ENCODE data around the gene ADAMTSL1.

ADAMTSL1 gene

DNA sequence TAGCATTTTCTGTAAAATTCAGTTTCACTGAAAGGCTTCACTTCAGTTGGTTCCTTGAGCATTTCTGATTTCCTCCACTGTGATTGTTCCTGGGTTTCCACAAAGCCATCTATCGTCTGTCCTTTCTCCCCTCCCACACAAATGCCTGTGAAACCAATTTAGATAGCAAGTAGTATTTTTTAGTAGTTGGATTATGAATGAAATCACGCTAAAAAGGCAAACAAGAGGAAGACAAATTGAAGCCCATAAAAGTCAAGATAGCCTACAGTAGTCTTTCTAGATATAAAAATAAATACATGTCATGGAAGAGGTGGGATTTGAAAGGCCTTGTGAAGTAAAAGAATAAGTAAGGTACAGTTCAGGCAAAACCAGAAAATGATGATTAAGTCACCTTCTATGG is 162.8 kb downstream of the ADAMTSL1 start:
- H3K9me3 ChIP-seq (ENCODE audit: control insufficient read depth, insufficient read depth, low read length) = no peaks in the 10 kb centered on the region
- no peaks in the 10 kb centered on the region for H3K36me3 ChIP-seq (ENCODE audit: insufficient read depth, low read length)
- no peak overlapping the region for H3K9ac ChIP-seq (ENCODE audit: low read depth, low read length)
- H3K4me1 ChIP-seq (ENCODE audit: insufficient read depth, low read length) = no peaks in the 10 kb centered on the region

DNA sequence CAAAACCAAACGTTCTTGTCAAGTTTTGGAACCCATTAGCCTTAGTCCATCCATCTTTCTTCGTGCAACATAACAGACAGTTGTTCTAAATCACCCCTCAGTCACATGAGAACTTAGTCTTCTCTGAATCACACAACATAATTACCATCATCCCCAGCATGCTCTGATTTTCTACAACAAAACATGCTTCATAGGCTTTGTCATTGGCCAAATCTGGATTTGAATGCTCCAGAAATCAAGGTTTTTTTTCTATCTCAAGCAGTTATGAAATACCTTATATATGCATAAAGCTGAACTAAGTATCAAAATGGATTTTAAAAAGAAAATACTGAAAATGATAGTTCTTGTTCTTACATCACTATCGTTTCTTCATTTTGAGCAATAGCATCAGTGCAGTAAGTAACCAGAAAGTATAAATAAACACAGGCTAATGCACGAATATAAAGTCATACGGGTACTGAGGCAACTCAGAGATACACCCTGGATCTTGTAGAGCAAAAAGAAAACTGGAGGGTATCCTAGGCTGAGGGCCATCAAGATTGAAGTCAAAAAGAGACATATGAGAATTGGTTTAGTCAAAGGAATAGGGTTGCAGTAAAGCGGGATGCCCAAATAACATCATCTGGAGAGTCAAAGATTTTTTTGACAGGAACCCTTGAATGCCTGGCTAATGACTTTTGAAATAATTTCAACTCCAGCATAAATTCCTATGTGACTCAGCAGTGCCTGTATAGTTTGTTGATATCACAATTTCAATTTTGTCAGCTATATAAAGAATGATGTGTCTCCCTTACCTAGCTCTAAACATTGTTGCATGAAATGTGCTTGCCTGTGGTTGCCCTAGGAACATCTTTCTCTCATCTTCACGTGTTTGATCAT is 164.7 kb downstream of the ADAMTSL1 start:
- Histone ChIP-seq H3K9me3 (ENCODE audit: control insufficient read depth, insufficient read depth, low read length) (no peaks in the 10 kb centered on the region), H3K9ac (ENCODE audit: low read depth, low read length) (no peak overlapping the region), H3K4me1 (ENCODE audit: insufficient read depth, low read length) (no peaks in the 10 kb centered on the region), H3K36me3 (ENCODE audit: insufficient read depth, low read length) (no peaks in the 10 kb centered on the region)

DNA sequence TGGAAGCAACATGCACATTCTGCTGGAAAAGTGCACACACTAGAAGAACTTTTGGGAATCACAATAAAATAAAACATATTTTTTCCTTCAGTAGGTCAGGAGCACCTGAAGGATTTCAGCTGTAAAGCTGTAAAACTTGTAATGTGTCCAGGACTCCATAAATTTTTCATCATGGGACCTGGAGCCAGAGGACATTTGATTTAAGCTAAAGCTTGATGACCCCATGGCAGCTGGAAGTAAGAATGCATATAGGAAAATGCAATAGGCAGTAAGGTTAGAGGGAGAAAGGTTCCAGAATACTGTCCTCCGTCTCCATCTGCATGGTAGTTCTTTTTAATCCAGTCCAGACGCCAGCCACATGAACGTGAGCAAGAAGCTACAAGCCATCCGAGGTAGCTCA is 166.0 kb downstream of the ADAMTSL1 start:
- no peaks in the 10 kb centered on the region for H3K4me1 ChIP-seq (ENCODE audit: insufficient read depth, low read length)
- no peak overlapping the region for H3K9ac ChIP-seq (ENCODE audit: low read depth, low read length)
- no peaks in the 10 kb centered on the region for H3K36me3 ChIP-seq (ENCODE audit: insufficient read depth, low read length)
- no peaks in the 10 kb centered on the region for H3K9me3 ChIP-seq (ENCODE audit: control insufficient read depth, insufficient read depth, low read length)

DNA sequence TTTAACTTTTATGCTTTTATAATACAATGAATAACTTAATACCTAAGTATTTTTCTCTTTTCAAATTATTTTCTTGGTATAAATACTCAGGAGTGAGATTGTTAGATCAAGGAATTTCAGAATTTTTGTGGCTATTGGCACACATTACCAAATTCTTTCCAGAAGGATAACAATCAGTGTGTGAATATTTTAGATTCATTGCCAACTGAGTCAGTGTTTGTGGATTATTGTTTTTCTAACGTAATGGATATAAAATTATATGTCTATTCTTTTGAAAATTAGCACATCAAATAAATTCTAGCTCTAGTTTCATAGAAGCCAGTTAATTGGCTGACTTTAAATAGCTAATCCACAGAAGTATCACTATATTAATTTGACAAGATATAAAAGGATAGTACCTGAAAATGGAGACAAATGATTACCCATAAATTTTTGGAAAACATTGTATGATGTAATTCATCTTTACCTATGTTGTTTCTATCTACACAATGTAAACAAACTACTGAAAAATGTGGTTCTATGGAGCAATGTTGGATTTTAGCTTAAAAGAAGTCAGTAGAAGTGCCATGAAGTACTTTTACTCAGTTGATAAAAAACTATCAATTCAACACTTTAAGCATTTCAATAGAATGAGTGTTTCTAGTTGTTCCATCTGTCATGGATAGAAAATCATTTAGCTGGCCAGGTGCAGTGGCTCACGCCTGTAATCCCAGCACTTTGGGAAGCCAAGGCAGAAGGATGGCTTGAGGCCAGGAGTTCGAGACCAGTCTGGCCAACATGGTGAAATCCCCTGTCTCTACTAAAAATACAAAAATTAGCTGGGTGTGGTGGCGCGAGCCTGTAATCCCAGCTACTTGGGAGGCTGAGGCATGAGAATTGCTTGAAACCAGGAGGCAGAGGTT is 185.1 kb downstream of the ADAMTSL1 start:
- no peak overlapping the region for H3K9ac ChIP-seq (ENCODE audit: low read depth, low read length)
- no peaks in the 10 kb centered on the region for H3K36me3 ChIP-seq (ENCODE audit: insufficient read depth, low read length)
- no peaks in the 10 kb centered on the region for H3K9me3 ChIP-seq (ENCODE audit: control insufficient read depth, insufficient read depth, low read length)
- H3K4me1 ChIP-seq (ENCODE audit: insufficient read depth, low read length) = no peaks in the 10 kb centered on the region

DNA sequence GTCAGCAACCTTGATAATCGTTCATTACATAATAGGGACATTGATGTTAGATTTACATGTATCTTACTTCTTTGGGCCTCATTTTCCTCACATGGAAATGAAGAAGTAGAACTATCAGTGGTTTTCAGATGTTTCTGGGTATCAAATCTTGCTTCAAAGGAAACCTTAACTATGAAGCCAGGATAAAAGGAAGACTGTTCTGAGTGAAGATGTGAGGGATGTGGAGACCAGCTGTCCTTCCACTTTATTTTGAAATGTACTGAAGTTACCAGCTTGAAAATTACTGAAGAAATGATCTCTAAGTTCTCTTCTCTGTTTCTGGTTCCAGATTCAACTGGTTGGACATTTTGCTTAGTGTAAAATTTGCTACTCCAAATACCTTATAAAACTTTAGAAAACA is 186.0 kb downstream of the ADAMTSL1 start:
- Histone ChIP-seq H3K9me3 (ENCODE audit: control insufficient read depth, insufficient read depth, low read length) (no peaks in the 10 kb centered on the region), H3K36me3 (ENCODE audit: insufficient read depth, low read length) (no peaks in the 10 kb centered on the region), H3K9ac (ENCODE audit: low read depth, low read length) (no peak overlapping the region), H3K4me1 (ENCODE audit: insufficient read depth, low read length) (no peaks in the 10 kb centered on the region)

DNA sequence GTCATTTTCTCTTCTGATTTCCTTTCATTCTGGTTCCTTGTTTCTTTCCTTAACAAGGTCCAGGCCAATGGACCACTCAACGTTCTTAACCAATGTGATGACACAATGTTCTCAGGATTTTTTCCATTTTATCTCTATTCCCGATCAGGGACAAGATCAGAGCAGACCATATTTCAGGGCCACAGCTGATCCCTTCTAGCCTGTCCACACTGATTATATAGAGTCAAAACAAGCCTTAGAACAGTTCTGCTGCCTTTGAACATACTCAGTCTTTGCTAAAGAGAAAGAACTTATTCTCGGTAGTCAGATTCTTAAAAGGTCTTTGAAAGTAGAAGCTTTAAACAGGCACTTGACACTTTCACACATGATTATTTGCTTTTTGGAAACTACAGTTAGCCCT is 188.4 kb downstream of the ADAMTSL1 start:
- H3K36me3 ChIP-seq (ENCODE audit: insufficient read depth, low read length) = no peaks in the 10 kb centered on the region
- no peaks in the 10 kb centered on the region for H3K9me3 ChIP-seq (ENCODE audit: control insufficient read depth, insufficient read depth, low read length)
- H3K4me1 ChIP-seq (ENCODE audit: insufficient read depth, low read length) = no peaks in the 10 kb centered on the region
- H3K9ac ChIP-seq (ENCODE audit: low read depth, low read length) = no peak overlapping the region

DNA sequence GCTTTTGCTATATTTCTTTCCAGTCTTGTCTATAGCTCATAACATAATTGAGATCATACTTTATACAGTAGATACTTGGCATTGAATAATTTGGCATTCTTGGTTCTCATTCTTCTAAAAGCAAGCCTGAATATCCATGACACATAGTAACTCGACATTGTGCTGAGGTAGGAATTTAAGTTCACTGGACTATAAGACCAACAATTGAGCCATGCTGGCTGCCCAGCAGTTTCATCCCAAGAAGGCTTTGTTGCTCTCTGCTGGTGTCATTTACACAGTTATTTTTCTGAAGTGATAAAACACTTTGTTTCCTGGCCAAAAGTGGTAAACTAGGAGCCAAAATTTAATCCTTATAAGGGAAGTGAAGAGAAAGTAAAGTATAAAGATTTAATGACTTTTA is 192.0 kb downstream of the ADAMTSL1 start:
- Histone ChIP-seq H3K36me3 (ENCODE audit: insufficient read depth, low read length) (no peaks in the 10 kb centered on the region), H3K4me1 (ENCODE audit: insufficient read depth, low read length) (peaks cover 12% of the 10 kb centered on the region), H3K9me3 (ENCODE audit: control insufficient read depth, insufficient read depth, low read length) (no peaks in the 10 kb centered on the region)

DNA sequence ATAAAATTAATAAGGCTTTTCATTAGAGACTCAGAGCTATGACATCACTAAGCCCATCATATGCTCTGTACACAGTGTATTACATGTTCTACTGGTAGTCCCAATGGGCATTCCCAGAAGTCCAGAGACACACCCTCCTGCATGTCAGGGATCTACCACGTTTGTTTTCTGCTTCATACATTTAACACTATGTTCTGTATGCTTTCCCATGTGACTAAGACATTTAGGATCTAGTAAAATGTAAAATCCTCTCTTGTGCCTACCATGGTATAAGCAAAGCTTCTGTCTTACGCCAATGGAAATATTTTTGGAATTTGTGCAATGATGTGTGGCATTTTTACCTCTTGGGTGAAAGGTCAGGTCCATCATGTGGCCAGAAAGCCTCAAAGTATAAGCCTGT is 192.4 kb downstream of the ADAMTSL1 start:
- Histone ChIP-seq H3K9ac (ENCODE audit: low read depth, low read length) (no peak overlapping the region), H3K9me3 (ENCODE audit: control insufficient read depth, insufficient read depth, low read length) (no peaks in the 10 kb centered on the region), H3K36me3 (ENCODE audit: insufficient read depth, low read length) (no peaks in the 10 kb centered on the region), H3K4me1 (ENCODE audit: insufficient read depth, low read length) (peaks cover 12% of the 10 kb centered on the region)

More for the DNA sequence above, 192.0 kb downstream of the ADAMTSL1 start:
- no peak overlapping the region for H3K9ac ChIP-seq (ENCODE audit: low read depth, low read length)

DNA sequence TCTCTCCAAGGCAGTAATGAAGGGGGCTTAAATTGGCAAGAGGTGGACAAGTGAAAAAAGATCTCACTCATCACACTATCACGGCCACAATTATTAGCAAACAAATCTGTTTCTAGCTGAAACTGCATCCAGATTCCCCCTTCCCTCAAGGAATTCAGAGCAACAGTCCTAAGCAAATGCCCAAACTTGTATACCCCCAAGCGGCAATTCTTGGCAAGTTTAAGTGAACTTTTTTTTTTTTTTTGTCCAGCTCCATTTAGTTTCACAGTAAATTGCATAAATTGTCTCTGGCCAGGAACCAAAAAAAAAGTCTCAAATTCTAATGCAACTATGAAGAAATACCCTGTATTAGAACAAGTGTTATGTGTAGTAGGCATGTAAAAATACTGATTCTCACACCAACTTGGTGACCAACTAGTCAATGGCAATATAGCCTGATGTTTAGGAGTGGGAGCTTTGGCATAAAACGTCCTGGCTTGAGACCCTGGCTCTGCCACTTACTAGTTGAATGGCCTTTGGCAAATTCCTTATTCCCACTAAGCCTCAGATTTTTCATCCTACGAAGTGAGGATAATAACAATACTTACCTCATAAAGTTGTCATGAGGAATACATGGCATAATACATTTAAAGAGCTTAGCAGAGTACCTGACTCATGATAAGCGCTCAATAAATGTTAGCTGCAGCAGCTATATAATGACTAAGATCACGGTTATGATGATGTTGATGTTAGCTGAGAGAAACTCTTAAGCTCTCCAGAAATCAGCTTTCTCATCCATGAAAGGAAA is 193.2 kb downstream of the ADAMTSL1 start:
- Histone ChIP-seq H3K36me3 (ENCODE audit: insufficient read depth, low read length) (no peaks in the 10 kb centered on the region), H3K9me3 (ENCODE audit: control insufficient read depth, insufficient read depth, low read length) (no peaks in the 10 kb centered on the region), H3K4me1 (ENCODE audit: insufficient read depth, low read length) (peaks cover 12% of the 10 kb centered on the region), H3K9ac (ENCODE audit: low read depth, low read length) (no peak overlapping the region)

DNA sequence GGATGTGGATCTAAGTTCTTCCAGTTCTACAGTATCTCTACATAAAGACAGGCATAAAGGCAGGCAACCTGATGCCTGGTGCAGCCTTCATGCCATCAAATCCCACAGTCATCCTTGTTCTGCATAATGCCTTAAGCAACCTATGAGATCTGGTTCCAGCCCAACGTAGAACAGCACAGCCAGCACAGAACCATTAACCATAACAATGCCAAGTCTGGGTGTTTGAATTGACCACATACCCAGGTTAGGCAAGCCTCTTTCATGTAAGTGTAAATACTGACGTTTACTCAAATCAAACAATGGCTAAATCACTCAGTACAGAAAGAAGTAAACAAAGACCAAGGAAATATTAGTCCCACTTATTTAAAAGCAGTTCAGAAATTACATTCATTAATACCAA is 195.0 kb downstream of the ADAMTSL1 start:
- Histone ChIP-seq H3K36me3 (ENCODE audit: insufficient read depth, low read length) (no peaks in the 10 kb centered on the region), H3K4me1 (ENCODE audit: insufficient read depth, low read length) (peaks cover 12% of the 10 kb centered on the region), H3K9me3 (ENCODE audit: control insufficient read depth, insufficient read depth, low read length) (no peaks in the 10 kb centered on the region), H3K9ac (ENCODE audit: low read depth, low read length) (no peak overlapping the region)

DNA sequence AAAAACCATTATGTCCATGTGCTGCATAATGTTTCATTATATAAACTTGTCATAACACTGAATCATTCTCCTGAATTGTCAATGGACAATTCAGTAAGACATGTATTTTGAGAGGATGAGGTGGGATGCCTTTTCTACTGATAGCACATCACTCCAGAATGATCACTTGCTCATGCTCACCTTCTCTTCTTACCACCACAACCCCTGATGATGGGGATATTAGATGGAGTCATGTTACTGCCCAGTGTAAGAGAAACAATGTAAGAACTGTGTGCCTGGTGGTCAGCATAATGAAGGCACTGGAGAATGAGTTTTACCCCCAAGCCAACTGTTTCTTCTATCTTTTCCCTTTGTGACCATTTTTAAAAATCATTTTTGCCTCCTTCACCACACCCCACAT is 198.8 kb downstream of the ADAMTSL1 start:
- Histone ChIP-seq H3K9me3 (ENCODE audit: control insufficient read depth, insufficient read depth, low read length) (no peaks in the 10 kb centered on the region), H3K4me1 (ENCODE audit: insufficient read depth, low read length) (peaks cover 12% of the 10 kb centered on the region), H3K36me3 (ENCODE audit: insufficient read depth, low read length) (no peaks in the 10 kb centered on the region), H3K9ac (ENCODE audit: low read depth, low read length) (no peak overlapping the region)

DNA sequence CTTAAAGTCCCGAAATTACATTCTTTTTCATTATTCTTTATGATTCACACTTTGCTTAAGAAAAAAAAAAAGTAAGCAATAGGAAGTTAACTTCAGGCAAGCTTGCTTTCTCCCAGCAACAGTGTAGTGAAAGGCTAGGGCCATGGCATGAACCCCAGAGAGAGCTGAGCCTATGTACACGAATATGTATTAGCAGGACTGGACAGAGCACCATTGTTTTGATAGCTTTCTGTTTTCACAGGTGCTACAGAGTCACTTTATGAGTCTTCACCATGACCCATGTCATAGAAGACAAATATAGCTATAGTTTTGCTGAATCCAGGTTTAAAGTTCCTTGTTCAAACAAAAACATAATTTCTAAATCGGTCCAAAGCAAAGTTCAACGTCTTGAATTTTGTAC is 199.2 kb downstream of the ADAMTSL1 start:
- Histone ChIP-seq H3K36me3 (ENCODE audit: insufficient read depth, low read length) (no peaks in the 10 kb centered on the region), H3K9ac (ENCODE audit: low read depth, low read length) (no peak overlapping the region), H3K9me3 (ENCODE audit: control insufficient read depth, insufficient read depth, low read length) (no peaks in the 10 kb centered on the region), H3K4me1 (ENCODE audit: insufficient read depth, low read length) (peaks cover 12% of the 10 kb centered on the region)

DNA sequence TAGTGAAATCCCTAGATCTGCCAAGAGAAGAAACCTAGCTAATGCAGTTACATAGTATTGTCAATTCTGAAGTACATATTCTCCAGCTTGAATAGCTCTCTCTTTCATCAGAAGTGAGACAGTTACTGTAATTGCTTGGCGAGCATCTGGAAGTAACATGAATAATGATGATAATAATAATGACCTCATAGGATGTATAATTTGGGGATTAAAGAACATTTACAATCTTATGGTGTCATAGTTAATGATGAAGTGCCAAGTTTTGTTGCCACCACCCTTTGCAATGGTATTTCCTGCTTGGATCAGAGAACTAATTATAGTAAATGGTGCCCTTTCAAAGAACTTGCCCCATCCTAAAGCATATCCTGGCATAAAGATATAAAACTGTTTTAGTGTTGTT is 201.4 kb downstream of the ADAMTSL1 start:
- Histone ChIP-seq H3K9me3 (ENCODE audit: control insufficient read depth, insufficient read depth, low read length) (no peaks in the 10 kb centered on the region), H3K9ac (ENCODE audit: low read depth, low read length) (no peak overlapping the region), H3K36me3 (ENCODE audit: insufficient read depth, low read length) (no peaks in the 10 kb centered on the region)

DNA sequence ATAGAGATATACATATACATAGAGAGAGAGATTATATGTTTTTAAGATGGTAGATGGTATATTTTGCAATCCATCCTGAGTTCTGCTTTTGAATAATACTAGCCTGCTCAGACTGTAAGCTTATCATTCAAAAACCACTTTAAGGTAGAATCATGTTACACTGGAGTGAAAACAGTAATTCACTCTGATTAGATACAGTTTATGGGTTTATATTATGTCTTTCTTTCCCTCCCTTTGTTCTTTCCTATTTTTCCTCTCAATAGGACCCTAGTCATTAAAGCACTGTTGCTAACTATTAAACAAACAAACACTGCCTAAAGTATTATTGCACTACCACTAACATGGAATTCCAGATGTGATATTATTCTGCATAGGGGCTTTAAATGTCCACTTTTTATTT is 202.0 kb downstream of the ADAMTSL1 start:
- Histone ChIP-seq H3K9me3 (ENCODE audit: control insufficient read depth, insufficient read depth, low read length) (no peaks in the 10 kb centered on the region), H3K4me1 (ENCODE audit: insufficient read depth, low read length) (no peaks in the 10 kb centered on the region), H3K36me3 (ENCODE audit: insufficient read depth, low read length) (no peaks in the 10 kb centered on the region), H3K9ac (ENCODE audit: low read depth, low read length) (no peak overlapping the region)

More for the DNA sequence above, 201.4 kb downstream of the ADAMTSL1 start:
- no peaks in the 10 kb centered on the region for H3K4me1 ChIP-seq (ENCODE audit: insufficient read depth, low read length)
